Fibroblast of pulmonary artery (primary cell): ENCODE measurements around the gene TMCO1.
"Not testable (repeated sequence)": the region's sequence is repeated elsewhere in the genome, so short reads cannot be mapped to it uniquely, and the experiment has no call there.

Experiments used
- DNase-seq: peaks from one replicate; pipeline ENCODE4 v3.0.0-alpha.2; 2010; ENCODE audit warnings: low read depth
- H3K4me3 ChIP-seq: replicated peaks from 2 replicates; pipeline ENCODE4 v1.5.1; 2011; ENCODE audit warnings: low read depth, mild to moderate bottlenecking, control low read depth, low read length, moderate library complexity
- TF ChIP-seq, protein P1 (sequence below): IDR thresholded peaks from 2 replicates; pipeline ENCODE4 v1.5.1; 2011; ENCODE audit warnings: mild to moderate bottlenecking, control low read depth, low read length, inconsistent platforms; ENCODE audit errors: missing control alignments

TMCO1 gene

DNA sequence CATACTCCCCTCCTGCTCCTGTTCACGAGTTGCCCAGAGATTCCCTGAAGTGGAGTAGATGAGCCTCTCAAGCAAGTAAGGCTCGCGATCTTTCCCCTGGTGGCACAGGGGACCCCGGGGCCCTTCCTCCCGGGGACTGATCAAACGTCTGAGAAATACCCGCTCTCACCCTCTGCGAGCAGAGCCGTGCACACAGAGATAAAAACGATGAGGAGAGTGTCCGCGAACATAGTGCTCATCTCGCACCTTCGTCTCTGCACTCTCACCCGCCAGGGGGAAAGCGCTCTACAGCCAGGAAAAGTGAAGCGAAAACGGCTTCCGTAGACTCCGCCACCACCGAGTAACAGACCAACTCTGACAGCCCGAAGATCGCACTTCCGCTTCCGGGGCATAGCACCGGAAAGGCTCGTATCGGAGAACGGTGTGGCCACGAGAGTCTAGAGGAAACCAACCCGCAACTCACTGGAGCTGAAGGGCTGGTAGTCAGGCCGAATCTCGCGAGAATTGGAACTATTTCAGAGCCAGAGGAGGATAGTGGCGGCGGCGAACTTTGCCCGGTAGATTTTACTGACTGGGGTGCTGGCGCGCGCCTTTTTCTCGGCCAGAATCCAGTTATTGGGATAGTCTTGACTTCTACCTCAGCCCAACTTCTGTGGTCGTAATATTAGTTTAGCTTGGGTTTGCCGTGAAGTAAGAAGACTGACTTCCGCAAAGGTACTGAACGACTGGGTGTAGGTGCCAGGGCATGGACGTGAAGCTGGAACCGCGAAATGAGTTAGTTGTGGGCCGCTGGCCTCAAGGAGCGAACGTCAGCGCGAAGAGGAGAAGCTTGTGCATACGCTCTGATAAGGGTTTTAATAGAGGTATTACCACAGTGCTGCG lies at the start of gene TMCO1:
Gene TMCO1 (minus strand): TSS at position 356 of the 882 bp plus-strand sequence. CDS start 117 bp downstream, at position 239.
- peak; percentile 99 for DNase-seq
- TF ChIP-seq, protein P1, sequence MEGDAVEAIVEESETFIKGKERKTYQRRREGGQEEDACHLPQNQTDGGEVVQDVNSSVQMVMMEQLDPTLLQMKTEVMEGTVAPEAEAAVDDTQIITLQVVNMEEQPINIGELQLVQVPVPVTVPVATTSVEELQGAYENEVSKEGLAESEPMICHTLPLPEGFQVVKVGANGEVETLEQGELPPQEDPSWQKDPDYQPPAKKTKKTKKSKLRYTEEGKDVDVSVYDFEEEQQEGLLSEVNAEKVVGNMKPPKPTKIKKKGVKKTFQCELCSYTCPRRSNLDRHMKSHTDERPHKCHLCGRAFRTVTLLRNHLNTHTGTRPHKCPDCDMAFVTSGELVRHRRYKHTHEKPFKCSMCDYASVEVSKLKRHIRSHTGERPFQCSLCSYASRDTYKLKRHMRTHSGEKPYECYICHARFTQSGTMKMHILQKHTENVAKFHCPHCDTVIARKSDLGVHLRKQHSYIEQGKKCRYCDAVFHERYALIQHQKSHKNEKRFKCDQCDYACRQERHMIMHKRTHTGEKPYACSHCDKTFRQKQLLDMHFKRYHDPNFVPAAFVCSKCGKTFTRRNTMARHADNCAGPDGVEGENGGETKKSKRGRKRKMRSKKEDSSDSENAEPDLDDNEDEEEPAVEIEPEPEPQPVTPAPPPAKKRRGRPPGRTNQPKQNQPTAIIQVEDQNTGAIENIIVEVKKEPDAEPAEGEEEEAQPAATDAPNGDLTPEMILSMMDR: peak; percentile 19
- H3K4me3 ChIP-seq: peak within 1 kb of the TSS; percentile 79

DNA sequence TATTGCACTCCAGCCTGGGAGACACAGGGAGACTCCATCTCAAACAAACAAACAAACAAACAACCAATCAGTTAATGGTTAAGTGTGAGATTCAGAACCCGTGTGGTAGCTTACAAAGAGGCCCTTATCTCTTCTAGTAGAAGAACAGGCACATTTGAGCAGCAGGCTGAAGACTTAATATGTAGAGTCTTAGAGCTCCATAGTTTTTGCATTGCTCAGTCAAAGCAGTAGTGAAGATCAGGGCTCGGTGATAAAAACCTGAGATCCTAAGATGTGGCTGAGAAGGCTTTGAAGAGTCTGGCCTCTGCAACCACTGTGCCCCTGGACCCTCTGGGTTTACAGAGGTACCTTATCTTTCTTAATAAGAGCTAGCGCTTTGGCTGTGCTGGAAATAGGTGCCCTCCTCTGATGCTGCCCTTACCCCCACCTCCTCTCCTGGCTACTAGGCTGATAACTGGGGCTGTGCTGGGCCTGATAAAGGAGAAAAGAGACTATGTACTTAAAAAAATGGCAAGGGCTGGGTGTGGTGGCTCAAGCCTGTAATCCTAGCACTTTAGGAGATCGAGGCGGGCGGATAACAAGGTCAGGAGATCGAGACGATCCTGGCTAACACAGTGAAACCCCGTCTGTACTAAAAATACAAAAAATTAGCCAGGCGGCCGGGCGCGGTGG lies 48.3 kb upstream of the TMCO1 start:
- no peak for DNase-seq
- TF ChIP-seq, protein P1: no peak
- H3K4me3 ChIP-seq: no peak overlapping the region

- TF ChIP-seq, protein P1: no peak
- H3K4me3 ChIP-seq: no peak overlapping the region
- no peak for DNase-seq
Measured at GRCh38 chr1:165816157-165816556, 47.5 kb upstream of the TMCO1 start.

GRCh38 chr1:165815725-165816124 lies 47.1 kb upstream of the TMCO1 start:
- no peak overlapping the region for H3K4me3 ChIP-seq
- peak; percentile 35 for DNase-seq
- TF ChIP-seq, protein P1: no peak

DNA sequence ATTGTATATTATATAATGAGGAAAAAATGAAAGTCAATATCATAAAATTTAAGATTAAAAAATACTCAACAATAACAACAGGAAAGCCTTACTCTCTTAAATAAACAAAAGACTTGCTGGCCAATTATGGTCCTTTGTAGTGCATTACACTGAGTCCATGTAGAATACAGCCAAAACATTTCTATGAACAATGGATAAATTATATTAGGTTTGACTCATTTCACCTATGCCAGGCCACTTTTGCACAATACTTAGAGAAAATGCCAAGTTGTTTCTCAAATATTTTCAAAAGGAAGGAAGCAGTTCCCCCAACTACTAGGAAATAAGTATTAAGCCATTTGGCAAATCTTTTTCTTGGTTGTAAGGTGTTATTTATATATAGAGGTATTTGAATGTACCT lies 38.9 kb upstream of the TMCO1 start:
- TF ChIP-seq, protein P1: no peak
- DNase-seq: peak; percentile 83

DNA sequence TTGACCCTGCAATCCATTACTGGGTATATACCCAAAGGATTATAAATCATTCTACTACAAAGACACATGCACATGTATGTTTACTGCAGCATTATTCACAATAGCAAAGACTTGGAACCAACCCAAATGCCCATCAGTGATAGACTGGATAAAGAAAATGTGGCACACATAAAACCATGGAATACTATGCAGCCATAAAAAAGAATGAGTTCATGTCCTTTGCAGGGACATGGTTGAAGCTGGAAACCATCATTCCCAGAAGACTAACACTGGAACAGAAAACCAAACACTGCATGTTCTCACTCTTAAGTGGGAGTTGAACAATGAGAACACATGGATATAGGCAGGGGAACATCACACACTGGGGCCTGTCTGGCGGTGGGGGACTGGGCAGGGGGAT lies 35.8 kb upstream of the TMCO1 start:
- not testable (repeated sequence) for H3K4me3 ChIP-seq, DNase-seq

More for the DNA sequence above, 38.9 kb upstream of the TMCO1 start:
- H3K4me3 ChIP-seq: no peak overlapping the region

- DNase-seq: no peak
- TF ChIP-seq, protein P1: no peak
Measured at GRCh38 chr1:165799387-165799786, 30.7 kb upstream of the TMCO1 start.

More at GRCh38 chr1:165799387-165799786, 30.7 kb upstream of the TMCO1 start:
- no peak overlapping the region for H3K4me3 ChIP-seq
